Neural cell (in vitro differentiated cells): Measurements from ENCODE around the gene ADARB2. TPM values are rescaled to one million over a fixed set of nuclear protein-coding genes. Genes with fewer than 3 reads are reported as not detected.

ENCODE experiments used
- H2AFZ ChIP-seq: fragments of 200-600, 300-800 bp; sonication (generic), shearing (Covaris generic); 2 replicates; pipeline ENCODE4 v1.6.0; 2014; ENCODE audit warnings: low read depth, mild to moderate bottlenecking, antibody characterized with exemption, low read length, moderate library complexity
- H3F3A ChIP-seq: fragments of 200-600 bp; shearing (Covaris generic); 2 replicates; pipeline ENCODE4 v1.6.1; 2016; ENCODE audit warnings: mild to moderate bottlenecking, moderate library complexity, mixed read lengths, antibody characterized with exemption, low read length; ENCODE audit not compliant: insufficient read depth, poor library complexity, severe bottlenecking
- H3K27ac ChIP-seq: fragments of 200-600, 300-800 bp; sonication (generic), shearing (Covaris generic); 2 replicates; pipeline ENCODE4 v1.5.1; 2014; ENCODE audit warnings: mild to moderate bottlenecking, low read length, moderate library complexity
- H3K27me3 ChIP-seq: fragments of 300-800, 200-600 bp; sonication (generic), shearing (Covaris generic); 2 replicates; pipeline ENCODE4 v1.6.0; 2014; ENCODE audit warnings: mild to moderate bottlenecking, low read depth, low read length, moderate library complexity; ENCODE audit not compliant: insufficient read depth
- H3K36me3 ChIP-seq: fragments of 300-800, 200-600 bp; sonication (generic), shearing (Covaris generic); 2 replicates; pipeline ENCODE4 v1.5.1; 2014; ENCODE audit warnings: mild to moderate bottlenecking, antibody characterized with exemption, low read length, moderate library complexity; ENCODE audit not compliant: insufficient read depth
- H3K4me2 ChIP-seq: fragments of 300-800, 200-600 bp; sonication (generic), shearing (Covaris generic); 2 replicates; pipeline ENCODE4 v1.6.0; 2014; ENCODE audit warnings: mild to moderate bottlenecking, low read length
- H3K4me3 ChIP-seq: fragments of 300-800, 200-600 bp; sonication (generic), shearing (Covaris generic); 2 replicates; pipeline ENCODE4 v1.5.1; 2014; ENCODE audit warnings: mild to moderate bottlenecking, low read length, moderate library complexity
- H3K79me2 ChIP-seq: fragments of 200-600 bp; shearing (Covaris generic); replicated peaks from 2 replicates; pipeline ENCODE4 v1.6.0; 2014; ENCODE audit warnings: mild to moderate bottlenecking, low read length, moderate library complexity; ENCODE audit not compliant: insufficient read depth
- H3K9ac ChIP-seq: fragments of 300-800, 200-600 bp; sonication (generic), shearing (Covaris generic); 2 replicates; pipeline ENCODE4 v1.6.1; 2016; ENCODE audit warnings: mild to moderate bottlenecking, low read length, mixed read lengths
- H3K9me2 ChIP-seq: fragments of 200-600 bp; shearing (Covaris generic); 2 replicates; pipeline ENCODE4 v1.6.1; 2016; ENCODE audit warnings: mild to moderate bottlenecking, low read length, mixed read lengths; ENCODE audit not compliant: insufficient read depth
- H3K9me3 ChIP-seq: fragments of 200-600, 300-800 bp; sonication (generic), shearing (Covaris generic); 2 replicates; pipeline ENCODE4 v1.6.1; 2016; ENCODE audit warnings: mild to moderate bottlenecking, mixed run types, low read length, moderate library complexity, mixed read lengths
- H4K20me1 ChIP-seq: fragments of 200-600 bp; shearing (Covaris generic); 2 replicates; pipeline ENCODE4 v1.6.1; 2016; ENCODE audit warnings: mild to moderate bottlenecking, mixed run types; ENCODE audit not compliant: insufficient read depth
- CTCF ChIP-seq: fragments of 450-650 bp; IDR thresholded peaks from 2 replicates; pipeline ENCODE4 v1.5.1; 2014; ENCODE audit warnings: antibody characterized with exemption, mild to moderate bottlenecking, moderate library complexity; ENCODE audit not compliant: poor library complexity, severe bottlenecking
- EP300 ChIP-seq: fragments of 450-650 bp; conservative IDR thresholded peaks from 2 replicates; pipeline ENCODE4 v1.6.1; 2014; ENCODE audit warnings: antibody characterized with exemption, mild to moderate bottlenecking, moderate library complexity; ENCODE audit not compliant: poor library complexity, severe bottlenecking
- EZH2 ChIP-seq: fragments of 200-600, 300-800 bp; shearing (Covaris generic), sonication (generic); IDR thresholded peaks from 2 replicates; pipeline ENCODE4 v1.6.1; 2014; ENCODE audit warnings: antibody characterized with exemption, low read length, borderline replicate concordance, mild to moderate bottlenecking; ENCODE audit not compliant: insufficient read depth, poor library complexity, severe bottlenecking
- MXI1 ChIP-seq: fragments of 450-650 bp; conservative IDR thresholded peaks from 2 replicates; pipeline ENCODE4 v1.6.1; 2014; ENCODE audit warnings: antibody characterized with exemption, mild to moderate bottlenecking; ENCODE audit not compliant: poor library complexity, severe bottlenecking
- POLR2AphosphoS5 ChIP-seq: IDR thresholded peaks from 2 replicates; pipeline ENCODE4 v1.6.1; 2012
- RAD21 ChIP-seq: fragments of 450-650 bp; conservative IDR thresholded peaks from 2 replicates; pipeline ENCODE4 v1.6.1; 2014; ENCODE audit warnings: antibody characterized with exemption, mild to moderate bottlenecking, moderate library complexity
- REST ChIP-seq: IDR thresholded peaks from 2 replicates; pipeline ENCODE4 v1.6.1; 2012; ENCODE audit warnings: borderline replicate concordance
- SMC3 ChIP-seq: fragments of 450-650 bp; conservative IDR thresholded peaks from 2 replicates; pipeline ENCODE4 v1.6.1; 2014; ENCODE audit warnings: antibody characterized with exemption, mild to moderate bottlenecking, moderate library complexity; ENCODE audit not compliant: poor library complexity
- TAF1 ChIP-seq: IDR thresholded peaks from 2 replicates; pipeline ENCODE4 v1.6.1; 2012; ENCODE audit warnings: low read depth
- polyA plus RNA-seq: library from polyadenylated mRNA; depleted of rRNA; stranded (reverse); fragments of >200 nt; gene quantifications from 2 replicates; pipeline ENCODE4 v1.2.3, GENCODE V29; 2014

The ADARB2 gene
- polyA plus RNA-seq, 1 donor from 2014 or later: 3.6 TPM

- H3F3A ChIP-seq: no peaks in the 10 kb centered on the region
- H3K9ac ChIP-seq: no peak overlapping the region
- no peak overlapping the region for H2AFZ ChIP-seq
- no peak overlapping the region for H3K27ac ChIP-seq
- no peaks in the 10 kb centered on the region for H4K20me1 ChIP-seq
- TF ChIP-seq CTCF (no peak), REST (no peak), POLR2AphosphoS5 (no peak), EZH2 (no peak), RAD21 (no peak), SMC3 (no peak), EP300 (no peak), MXI1 (no peak), TAF1 (no peak)
- no peak overlapping the region for H3K4me2 ChIP-seq
- H3K9me3 ChIP-seq: no peaks in the 10 kb centered on the region
- H3K4me3 ChIP-seq: no peak overlapping the region
- H3K9me2 ChIP-seq: no peaks in the 10 kb centered on the region
- no peaks in the 10 kb centered on the region for H3K36me3 ChIP-seq
- no peaks in the 10 kb centered on the region for H3K79me2 ChIP-seq
- H3K27me3 ChIP-seq: no peaks in the 10 kb centered on the region
Measured at GRCh38 chr10:1685699-1686490, 51.4 kb downstream of the ADARB2 start.

- no peak overlapping the region for H3K27ac ChIP-seq
- no peak overlapping the region for H3K4me2 ChIP-seq
- no peaks in the 10 kb centered on the region for H3K9me3 ChIP-seq
- H3K4me3 ChIP-seq: no peak overlapping the region
- H3K9me2 ChIP-seq: no peaks in the 10 kb centered on the region
- no peak overlapping the region for H2AFZ ChIP-seq
- H3K9ac ChIP-seq: no peak overlapping the region
- TF ChIP-seq MXI1 (no peak), POLR2AphosphoS5 (no peak), CTCF (no peak), EP300 (no peak), SMC3 (no peak), TAF1 (no peak), REST (no peak)
- no peaks in the 10 kb centered on the region for H3K36me3 ChIP-seq
- H4K20me1 ChIP-seq: no peaks in the 10 kb centered on the region
- no peaks in the 10 kb centered on the region for H3K27me3 ChIP-seq
- H3F3A ChIP-seq: no peaks in the 10 kb centered on the region
- no peaks in the 10 kb centered on the region for H3K79me2 ChIP-seq
Measured at GRCh38 chr10:1684991-1685390, 52.3 kb downstream of the ADARB2 start.
